T-helper 1 cell (primary cell): ENCODE results near the gene ECT2.
A peak's percentile ranks its signal among the peaks of the same experiment; 100 is the strongest.
"Not testable (repeated sequence)": the region's sequence is repeated elsewhere in the genome, so short reads cannot be mapped to it uniquely, and the experiment has no call there.

Experiments used
- DNase-seq, 5 donors: peaks; one replicate each; pipeline ENCODE4 v3.0.0-alpha.2; 2012 to 2020
- total RNA-seq, 4 donors: gene quantifications; one replicate each; lab custom pipeline; 2026; lab: John Stamatoyannopoulos, UW

Gene ECT2
- total RNA-seq, result 3.8 to 9.4 (median 6.6) reads per million in 4 donors

GRCh38 chr3:172750368-172751174 lies at the start of gene ECT2:
Gene ECT2, plus strand, starts transcription at chr3:172750726. Its CDS starts 3,805 bp downstream, at chr3:172754531.
- peak; percentile 94 to 100 (median 96) for DNase-seq

- no peak for DNase-seq
Measured at GRCh38 chr3:172700936-172701455, 49.5 kb upstream of the ECT2 start.

GRCh38 chr3:172701751-172702150 lies 48.8 kb upstream of the ECT2 start:
- DNase-seq, result no peak

GRCh38 chr3:172702256-172702655 lies 48.3 kb upstream of the ECT2 start:
- no peak for DNase-seq

- DNase-seq, result not testable (repeated sequence)
Measured at GRCh38 chr3:172702731-172703130, 47.8 kb upstream of the ECT2 start.

- DNase-seq, result no peak
Measured at GRCh38 chr3:172704001-172704400, 46.5 kb upstream of the ECT2 start.

- no peak for DNase-seq
Measured at GRCh38 chr3:172705170-172705569, 45.4 kb upstream of the ECT2 start.

- DNase-seq, result no peak
Measured at GRCh38 chr3:172707030-172707429, 43.5 kb upstream of the ECT2 start.

GRCh38 chr3:172707967-172708366 lies 42.6 kb upstream of the ECT2 start:
- no peak for DNase-seq

GRCh38 chr3:172708921-172709773 lies 41.4 kb upstream of the ECT2 start:
- DNase-seq, result no peak

- no peak for DNase-seq
Measured at GRCh38 chr3:172709774-172710663, 40.5 kb upstream of the ECT2 start.

- peak; percentile 21 to 89 (median 46) for DNase-seq
Measured at GRCh38 chr3:172710664-172711453, 39.7 kb upstream of the ECT2 start, which contains the start of gene NCEH1. Gene NCEH1, minus strand, starts transcription at chr3:172711067. Its CDS starts 83 bp downstream, at chr3:172710984.

- no peak for DNase-seq
Measured at GRCh38 chr3:172711454-172711795, 39.1 kb upstream of the ECT2 start.

GRCh38 chr3:172713316-172713715 lies 37.2 kb upstream of the ECT2 start:
- DNase-seq, result no peak

GRCh38 chr3:172716476-172716875 lies 34.0 kb upstream of the ECT2 start:
- DNase-seq, result no peak

GRCh38 chr3:172717493-172718088 lies 32.9 kb upstream of the ECT2 start:
- peak in 1 of 5 donors; percentile 18 for DNase-seq

- not testable (repeated sequence) for DNase-seq
Measured at GRCh38 chr3:172722536-172723040, 27.9 kb upstream of the ECT2 start.

GRCh38 chr3:172726380-172726779 lies 24.1 kb upstream of the ECT2 start:
- DNase-seq, result no peak

- no peak for DNase-seq
Measured at GRCh38 chr3:172735014-172735413, 15.5 kb upstream of the ECT2 start.

GRCh38 chr3:172739462-172739861 lies 11.1 kb upstream of the ECT2 start:
- DNase-seq, result no peak

- no peak for DNase-seq
Measured at GRCh38 chr3:172746475-172746874, 4.1 kb upstream of the ECT2 start.
